GM12892 (cell line): ENCODE results near the gene ALDH8A1.

Source experiments
- POLR2A ChIP-seq: IDR thresholded peaks from 2 replicates; pipeline ENCODE4 v1.6.1; 2011; ENCODE audit warnings: low read depth, low read length, control low read depth
- POLR2AphosphoS5 ChIP-seq: IDR thresholded peaks from 2 replicates; pipeline ENCODE4 v1.6.1; 2011; ENCODE audit warnings: low read depth, low read length, control low read depth
- TAF1 ChIP-seq: IDR thresholded peaks from 2 replicates; pipeline ENCODE4 v1.6.1; 2011; ENCODE audit warnings: low read depth, mild to moderate bottlenecking, control low read depth, low read length, borderline replicate concordance

DNA sequence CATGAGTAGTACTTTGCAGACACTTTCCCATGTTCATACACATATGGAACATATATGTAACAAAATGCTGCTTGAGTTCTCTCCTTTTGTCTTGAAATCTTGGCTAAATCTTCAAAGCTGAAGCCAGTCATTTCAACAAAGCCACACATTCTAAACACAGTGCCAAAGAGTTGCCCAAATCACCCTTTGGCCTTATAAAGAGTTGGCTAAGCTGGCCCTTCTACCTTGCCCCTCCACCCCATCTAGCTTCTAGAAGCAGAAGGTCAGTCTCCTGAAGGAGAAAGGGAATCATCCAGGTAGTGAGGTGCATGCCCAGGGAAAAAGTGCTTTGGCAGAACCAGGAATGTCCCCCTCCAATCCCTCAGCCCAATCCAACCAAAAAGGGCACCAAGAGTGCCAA lies 58.3 kb downstream of the ALDH8A1 start:
- TF ChIP-seq POLR2AphosphoS5, result no peak
- no peak for TF ChIP-seq POLR2A
- no peak for TF ChIP-seq TAF1
